Measurements from ENCODE around the gene PTGDS.

The PTGDS gene

GRCh38 chr9:136977223-136977622, at the start of gene PTGDS:
TSS of gene PTGDS (plus strand) at chr9:136977504. CDS start at chr9:136977579, 75 bp downstream.
- DNase-seq (ENCODE audit: low spot score): no peak

- DNase-seq (ENCODE audit: low spot score): no peak
These were observed 48.7 kb upstream of the PTGDS start for GRCh38 chr9:136928591-136928990.

- DNase-seq (ENCODE audit: low spot score): no peak
These were observed 47.3 kb upstream of the PTGDS start for GRCh38 chr9:136930014-136930413.

- DNase-seq (ENCODE audit: low spot score): no peak
These were observed 45.6 kb upstream of the PTGDS start for GRCh38 chr9:136931611-136932130.

GRCh38 chr9:136934277-136934676, 43.0 kb upstream of the PTGDS start:
- no peak for DNase-seq (ENCODE audit: low spot score)

GRCh38 chr9:136935651-136936050, 41.7 kb upstream of the PTGDS start:
- no peak for DNase-seq (ENCODE audit: low spot score)

GRCh38 chr9:136936645-136937170, 40.6 kb upstream of the PTGDS start:
- DNase-seq (ENCODE audit: low spot score): no peak

- no peak for DNase-seq (ENCODE audit: low spot score)
These were observed 39.9 kb upstream of the PTGDS start for GRCh38 chr9:136937186-136938001.

GRCh38 chr9:136939431-136939995, 37.8 kb upstream of the PTGDS start:
- DNase-seq (ENCODE audit: low spot score): no peak

- DNase-seq (ENCODE audit: low spot score): no peak
These were observed 37.2 kb upstream of the PTGDS start for GRCh38 chr9:136939996-136940525.

- DNase-seq (ENCODE audit: low spot score): no peak
These were observed 36.6 kb upstream of the PTGDS start for GRCh38 chr9:136940526-136941230.

GRCh38 chr9:136941231-136942111, 35.8 kb upstream of the PTGDS start:
- DNase-seq (ENCODE audit: low spot score): no peak

- no peak for DNase-seq (ENCODE audit: low spot score)
These were observed 35.0 kb upstream of the PTGDS start for GRCh38 chr9:136942112-136942880.

- DNase-seq (ENCODE audit: low spot score): no peak
These were observed 34.4 kb upstream of the PTGDS start for GRCh38 chr9:136942881-136943230.

- no peak for DNase-seq (ENCODE audit: low spot score)
These were observed 33.8 kb upstream of the PTGDS start for GRCh38 chr9:136943291-136944211.

GRCh38 chr9:136944212-136944518, 33.1 kb upstream of the PTGDS start:
- DNase-seq (ENCODE audit: low spot score): no peak

GRCh38 chr9:136944519-136945332, 32.6 kb upstream of the PTGDS start, which contains the start of the genes C8G and FBXW5:
TSS of gene C8G (plus strand) at chr9:136945243. CDS start at chr9:136945321, 78 bp downstream.
TSS of gene FBXW5 (minus strand) at chr9:136944738. CDS start at chr9:136944083, 655 bp downstream.
- peak; percentile 94 for DNase-seq (ENCODE audit: low spot score)
